ENCODE data around the gene EIF4E2.

Gene EIF4E2

DNA sequence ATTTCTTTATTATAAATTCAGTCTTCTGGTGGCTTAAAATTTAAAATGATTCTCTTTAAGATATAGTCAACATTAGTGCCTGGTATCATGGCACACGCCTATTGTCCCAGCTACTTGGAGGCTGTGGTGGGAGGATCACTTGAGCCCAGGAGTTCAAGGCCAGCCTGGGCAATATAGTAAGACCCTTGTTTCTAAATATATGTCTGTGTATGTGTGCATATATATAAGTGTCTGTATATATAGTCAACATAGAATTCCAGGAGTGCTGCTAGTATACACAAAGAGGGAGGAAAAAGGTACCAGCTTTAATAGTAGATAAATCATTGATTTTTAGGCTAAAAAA, 24.9 kb downstream of the EIF4E2 start:
- Histone ChIP-seq H3K9me3 (ENCODE audit: insufficient read depth, low read depth, low read length) (no peaks in the 10 kb centered on the region), H3K4me1 (ENCODE audit: insufficient read depth, low read length) (no peaks in the 10 kb centered on the region), H3K27me3 (ENCODE audit: insufficient read depth, low read length) (no peaks in the 10 kb centered on the region), H3K27ac (ENCODE audit: low read length) (no peak overlapping the region), H3K9ac (ENCODE audit: low read depth, low read length) (no peak overlapping the region), H3K36me3 (ENCODE audit: insufficient read depth, low read depth, low read length) (peaks cover 65% of the 10 kb centered on the region), H3K4me3 (ENCODE audit: low read length) (no peak overlapping the region)

DNA sequence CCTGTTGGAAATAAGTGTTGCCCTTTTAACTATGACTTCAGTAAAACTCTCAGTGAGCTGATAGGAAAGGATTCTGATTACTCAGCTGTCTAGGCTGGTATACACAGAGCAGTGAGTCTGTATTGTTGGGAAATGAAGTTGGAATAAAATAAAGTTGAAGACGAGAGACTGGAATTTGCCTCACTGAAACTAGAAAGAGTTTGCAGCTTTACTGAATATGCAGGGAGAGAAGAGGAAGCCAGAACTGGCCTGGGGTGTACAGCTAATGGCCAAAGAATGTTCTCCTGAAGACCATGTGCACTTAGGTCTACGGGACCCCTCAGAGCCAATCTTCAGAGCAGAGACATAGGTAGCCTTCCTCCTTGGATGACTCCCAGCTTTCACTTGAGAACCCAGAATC, 26.5 kb downstream of the EIF4E2 start:
- H3K9me3 ChIP-seq (ENCODE audit: insufficient read depth, low read depth, low read length), result no peaks in the 10 kb centered on the region
- H3K36me3 ChIP-seq (ENCODE audit: insufficient read depth, low read depth, low read length), result peaks cover 67% of the 10 kb centered on the region
- H3K27ac ChIP-seq (ENCODE audit: low read length), result no peak overlapping the region
- no peaks in the 10 kb centered on the region for H3K4me1 ChIP-seq (ENCODE audit: insufficient read depth, low read length)
- H3K9ac ChIP-seq (ENCODE audit: low read depth, low read length), result no peak overlapping the region
- H3K27me3 ChIP-seq (ENCODE audit: insufficient read depth, low read length), result no peaks in the 10 kb centered on the region
- H3K4me3 ChIP-seq (ENCODE audit: low read length), result no peak overlapping the region

DNA sequence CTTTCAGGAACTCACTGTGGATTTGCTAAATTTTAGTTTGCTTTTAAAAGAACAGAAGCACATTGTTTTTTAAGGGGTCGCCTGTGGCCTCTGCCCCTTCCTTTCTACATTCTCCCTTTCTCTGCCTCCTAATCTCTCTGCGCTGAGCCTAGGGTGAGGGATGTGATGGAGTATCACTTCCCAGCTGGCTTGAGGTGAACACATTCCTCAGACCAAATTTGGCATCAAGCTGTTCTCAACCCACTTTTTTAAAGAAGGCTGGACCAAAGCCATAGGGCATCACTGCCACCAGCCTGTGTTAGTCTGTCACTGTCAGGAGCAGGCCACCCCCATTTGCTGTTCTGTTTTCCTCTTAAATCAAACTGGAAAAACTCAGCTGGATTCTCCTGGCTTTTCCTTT, 27.4 kb downstream of the EIF4E2 start:
- Histone ChIP-seq H3K27ac (ENCODE audit: low read length) (no peak overlapping the region), H3K27me3 (ENCODE audit: insufficient read depth, low read length) (no peaks in the 10 kb centered on the region), H3K4me3 (ENCODE audit: low read length) (no peak overlapping the region), H3K4me1 (ENCODE audit: insufficient read depth, low read length) (no peaks in the 10 kb centered on the region), H3K9me3 (ENCODE audit: insufficient read depth, low read depth, low read length) (no peaks in the 10 kb centered on the region), H3K36me3 (ENCODE audit: insufficient read depth, low read depth, low read length) (peaks cover 69% of the 10 kb centered on the region), H3K9ac (ENCODE audit: low read depth, low read length) (no peak overlapping the region)

DNA sequence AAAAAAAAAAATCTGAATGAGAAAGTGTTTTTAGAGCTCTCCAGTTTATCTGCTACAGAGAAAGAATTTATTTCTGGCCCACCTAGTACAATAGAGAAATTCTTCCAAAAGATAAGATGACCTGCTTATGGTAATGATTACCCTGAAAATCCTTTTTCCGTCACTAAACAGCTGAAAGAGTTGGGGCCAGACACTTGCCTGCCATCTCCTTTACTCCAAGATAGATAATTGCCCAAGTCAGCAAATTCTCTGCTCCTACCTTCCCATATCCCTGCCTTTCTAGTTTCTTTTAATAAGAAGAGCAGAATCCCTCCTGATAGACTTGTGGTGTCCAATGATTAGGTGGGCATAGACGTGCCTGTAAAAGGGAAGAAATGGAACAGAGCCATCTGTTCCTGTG, 28.1 kb downstream of the EIF4E2 start:
- Histone ChIP-seq H3K4me3 (ENCODE audit: low read length) (no peak overlapping the region), H3K4me1 (ENCODE audit: insufficient read depth, low read length) (no peaks in the 10 kb centered on the region), H3K27me3 (ENCODE audit: insufficient read depth, low read length) (no peaks in the 10 kb centered on the region), H3K9me3 (ENCODE audit: insufficient read depth, low read depth, low read length) (no peaks in the 10 kb centered on the region), H3K27ac (ENCODE audit: low read length) (no peak overlapping the region), H3K36me3 (ENCODE audit: insufficient read depth, low read depth, low read length) (peaks cover 69% of the 10 kb centered on the region), H3K9ac (ENCODE audit: low read depth, low read length) (no peak overlapping the region)

DNA sequence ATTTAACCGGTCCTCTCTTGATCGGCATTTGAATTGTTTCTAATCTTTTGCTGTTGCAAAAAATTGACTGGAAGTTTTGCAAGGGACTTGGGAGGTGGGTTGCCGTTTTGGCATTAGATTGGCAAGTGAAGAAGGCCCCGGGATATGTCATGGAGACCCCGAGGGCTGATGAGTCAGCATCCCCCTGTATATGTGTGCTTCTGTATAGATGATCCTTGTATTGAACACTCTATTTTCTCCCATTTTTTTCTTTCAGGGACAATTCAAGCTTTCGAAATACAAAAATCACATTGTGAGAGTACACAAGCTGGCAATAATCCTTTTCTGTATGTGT, 30.1 kb downstream of the EIF4E2 start:
- Histone ChIP-seq H3K4me3 (ENCODE audit: low read length) (no peak overlapping the region), H3K4me1 (ENCODE audit: insufficient read depth, low read length) (no peaks in the 10 kb centered on the region), H3K9ac (ENCODE audit: low read depth, low read length) (no peak overlapping the region), H3K27me3 (ENCODE audit: insufficient read depth, low read length) (no peaks in the 10 kb centered on the region), H3K9me3 (ENCODE audit: insufficient read depth, low read depth, low read length) (no peaks in the 10 kb centered on the region), H3K36me3 (ENCODE audit: insufficient read depth, low read depth, low read length) (peaks cover 54% of the 10 kb centered on the region), H3K27ac (ENCODE audit: low read length) (no peak overlapping the region)

DNA sequence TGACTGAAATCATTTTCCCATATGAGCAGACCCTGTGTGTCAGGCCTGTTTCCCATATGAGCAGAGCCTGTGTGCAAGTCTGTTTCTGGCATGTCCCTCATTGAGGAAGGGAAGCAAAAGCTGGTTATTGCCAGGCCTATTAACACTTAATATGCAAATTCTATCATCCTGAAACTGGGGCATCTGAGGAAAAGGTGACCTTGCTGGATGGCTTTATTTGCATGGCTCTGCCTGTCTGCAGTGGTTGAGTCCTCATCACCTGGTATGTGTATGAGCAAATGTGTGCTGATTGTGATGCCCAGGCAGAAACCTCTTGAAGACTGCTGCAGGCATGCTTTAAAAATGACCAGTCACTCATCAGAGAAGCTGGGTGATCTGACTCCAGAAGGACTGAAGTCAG, 31.2 kb downstream of the EIF4E2 start:
- no peak overlapping the region for H3K27ac ChIP-seq (ENCODE audit: low read length)
- no peaks in the 10 kb centered on the region for H3K27me3 ChIP-seq (ENCODE audit: insufficient read depth, low read length)
- peaks cover 48% of the 10 kb centered on the region for H3K36me3 ChIP-seq (ENCODE audit: insufficient read depth, low read depth, low read length)
- H3K4me3 ChIP-seq (ENCODE audit: low read length), result no peak overlapping the region
- no peaks in the 10 kb centered on the region for H3K4me1 ChIP-seq (ENCODE audit: insufficient read depth, low read length)
- H3K9ac ChIP-seq (ENCODE audit: low read depth, low read length), result no peak overlapping the region
- no peaks in the 10 kb centered on the region for H3K9me3 ChIP-seq (ENCODE audit: insufficient read depth, low read depth, low read length)

DNA sequence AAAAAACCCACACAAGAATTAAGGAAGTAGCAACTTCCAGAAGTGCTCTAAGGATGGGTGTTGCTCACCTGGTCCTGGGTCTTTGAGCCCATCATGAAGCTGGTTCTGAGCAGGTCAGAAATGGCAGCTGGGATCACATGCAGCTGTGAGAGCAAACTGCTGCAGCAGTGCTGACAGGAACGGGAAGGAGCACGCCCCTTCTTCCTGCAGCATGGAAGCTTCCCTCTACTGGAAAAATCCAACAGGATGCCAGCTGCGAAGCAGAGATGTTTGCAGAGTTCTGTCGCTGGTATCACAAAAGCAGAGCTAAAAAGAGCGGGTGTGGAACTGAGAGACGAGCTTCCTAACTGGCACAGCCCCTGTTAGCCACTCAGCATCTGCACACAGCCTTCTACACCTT, 33.7 kb downstream of the EIF4E2 start:
- H3K36me3 ChIP-seq (ENCODE audit: insufficient read depth, low read depth, low read length), result peaks cover 37% of the 10 kb centered on the region
- no peak overlapping the region for H3K9ac ChIP-seq (ENCODE audit: low read depth, low read length)
- H3K9me3 ChIP-seq (ENCODE audit: insufficient read depth, low read depth, low read length), result no peaks in the 10 kb centered on the region
- H3K4me3 ChIP-seq (ENCODE audit: low read length), result no peak overlapping the region
- H3K27ac ChIP-seq (ENCODE audit: low read length), result no peak overlapping the region
- H3K4me1 ChIP-seq (ENCODE audit: insufficient read depth, low read length), result no peaks in the 10 kb centered on the region
- no peaks in the 10 kb centered on the region for H3K27me3 ChIP-seq (ENCODE audit: insufficient read depth, low read length)

DNA sequence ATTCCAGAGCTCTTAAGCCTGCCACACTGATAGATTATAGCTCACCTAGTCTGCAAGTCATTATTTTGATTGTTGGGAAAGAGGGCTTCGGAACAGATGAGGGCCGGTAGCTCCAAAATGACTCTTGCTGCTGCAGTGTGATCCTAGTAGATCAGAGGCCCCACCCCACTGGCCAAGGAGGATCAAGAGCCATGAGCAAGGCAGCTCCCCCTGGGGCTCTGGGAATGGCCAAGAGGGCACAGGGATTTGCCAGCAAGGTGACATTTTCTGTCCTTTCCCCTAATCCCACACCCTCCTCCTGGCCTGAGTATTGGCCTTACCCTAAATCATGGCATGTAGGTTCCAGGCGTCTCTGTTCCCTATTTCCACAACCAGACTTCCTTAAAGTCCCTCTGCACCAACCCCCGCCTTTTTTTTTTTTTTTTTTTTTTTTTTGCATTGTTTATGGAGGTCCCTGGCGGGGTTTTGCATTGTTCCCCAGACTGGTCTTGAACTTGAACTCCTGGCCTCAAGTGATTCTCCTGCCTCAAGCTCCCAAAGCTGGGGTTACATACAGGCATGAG, 36.5 kb downstream of the EIF4E2 start:
- Histone ChIP-seq H3K4me1 (ENCODE audit: insufficient read depth, low read length) (no peaks in the 10 kb centered on the region; the same call in 1 of the 2 replicates), H3K4me3 (ENCODE audit: low read length) (no peak overlapping the region), H3K36me3 (ENCODE audit: insufficient read depth, low read depth, low read length) (peaks cover 19% of the 10 kb centered on the region), H3K27ac (ENCODE audit: low read length) (no peak overlapping the region), H3K9ac (ENCODE audit: low read depth, low read length) (no peak overlapping the region), H3K27me3 (ENCODE audit: insufficient read depth, low read length) (no peaks in the 10 kb centered on the region), H3K9me3 (ENCODE audit: insufficient read depth, low read depth, low read length) (no peaks in the 10 kb centered on the region)

DNA sequence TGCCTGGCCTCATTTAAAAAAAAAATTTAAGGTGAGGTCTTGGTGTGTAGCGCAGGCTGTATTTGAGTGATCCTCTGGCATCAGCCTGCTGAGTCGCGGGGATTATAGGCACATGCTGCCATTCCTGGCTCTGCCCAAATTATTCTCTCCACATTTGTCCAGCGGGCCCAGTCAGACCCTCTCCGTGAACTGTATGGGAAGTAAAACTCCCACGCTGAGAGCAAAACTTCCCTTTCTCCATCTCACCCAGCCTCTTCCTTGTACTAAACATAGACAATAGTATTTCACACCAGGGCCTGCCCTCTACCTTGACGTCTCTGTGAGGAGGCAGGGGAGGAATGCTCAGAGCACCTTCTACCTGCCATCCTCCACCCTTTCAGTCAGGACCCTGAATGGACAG, 37.0 kb downstream of the EIF4E2 start:
- Histone ChIP-seq H3K27ac (ENCODE audit: low read length) (no peak overlapping the region), H3K9me3 (ENCODE audit: insufficient read depth, low read depth, low read length) (no peaks in the 10 kb centered on the region), H3K4me3 (ENCODE audit: low read length) (no peak overlapping the region), H3K4me1 (ENCODE audit: insufficient read depth, low read length) (no peaks in the 10 kb centered on the region; the same call in 1 of the 2 replicates), H3K9ac (ENCODE audit: low read depth, low read length) (no peak overlapping the region), H3K36me3 (ENCODE audit: insufficient read depth, low read depth, low read length) (peaks cover 14% of the 10 kb centered on the region), H3K27me3 (ENCODE audit: insufficient read depth, low read length) (no peaks in the 10 kb centered on the region)

DNA sequence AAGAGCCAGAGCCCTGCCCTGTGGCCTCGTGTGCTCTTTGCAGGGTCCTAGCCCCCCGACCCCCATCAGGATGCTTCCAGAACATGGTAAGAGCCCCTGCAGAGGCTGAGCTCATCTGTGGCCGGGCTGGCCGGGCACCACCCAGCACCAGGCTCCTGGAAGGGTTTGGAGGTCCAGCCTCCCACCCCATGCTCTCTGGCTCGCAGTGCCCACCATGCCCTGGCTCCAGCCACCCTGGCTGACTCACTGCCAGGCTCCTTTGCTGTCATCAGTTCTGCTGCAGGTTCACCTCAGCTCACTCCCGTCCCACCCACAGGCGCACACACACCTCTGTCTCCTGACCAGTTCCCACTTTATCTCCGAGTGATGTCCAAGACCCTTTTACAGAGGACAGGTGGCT, 37.5 kb downstream of the EIF4E2 start:
- Histone ChIP-seq H3K36me3 (ENCODE audit: insufficient read depth, low read depth, low read length) (peaks cover 9% of the 10 kb centered on the region; the same call in 1 of the 2 replicates), H3K4me3 (ENCODE audit: low read length) (no peak overlapping the region), H3K27me3 (ENCODE audit: insufficient read depth, low read length) (no peaks in the 10 kb centered on the region), H3K9me3 (ENCODE audit: insufficient read depth, low read depth, low read length) (no peaks in the 10 kb centered on the region), H3K9ac (ENCODE audit: low read depth, low read length) (no peak overlapping the region), H3K27ac (ENCODE audit: low read length) (no peak overlapping the region), H3K4me1 (ENCODE audit: insufficient read depth, low read length) (no peaks in the 10 kb centered on the region; the same call in 1 of the 2 replicates)

DNA sequence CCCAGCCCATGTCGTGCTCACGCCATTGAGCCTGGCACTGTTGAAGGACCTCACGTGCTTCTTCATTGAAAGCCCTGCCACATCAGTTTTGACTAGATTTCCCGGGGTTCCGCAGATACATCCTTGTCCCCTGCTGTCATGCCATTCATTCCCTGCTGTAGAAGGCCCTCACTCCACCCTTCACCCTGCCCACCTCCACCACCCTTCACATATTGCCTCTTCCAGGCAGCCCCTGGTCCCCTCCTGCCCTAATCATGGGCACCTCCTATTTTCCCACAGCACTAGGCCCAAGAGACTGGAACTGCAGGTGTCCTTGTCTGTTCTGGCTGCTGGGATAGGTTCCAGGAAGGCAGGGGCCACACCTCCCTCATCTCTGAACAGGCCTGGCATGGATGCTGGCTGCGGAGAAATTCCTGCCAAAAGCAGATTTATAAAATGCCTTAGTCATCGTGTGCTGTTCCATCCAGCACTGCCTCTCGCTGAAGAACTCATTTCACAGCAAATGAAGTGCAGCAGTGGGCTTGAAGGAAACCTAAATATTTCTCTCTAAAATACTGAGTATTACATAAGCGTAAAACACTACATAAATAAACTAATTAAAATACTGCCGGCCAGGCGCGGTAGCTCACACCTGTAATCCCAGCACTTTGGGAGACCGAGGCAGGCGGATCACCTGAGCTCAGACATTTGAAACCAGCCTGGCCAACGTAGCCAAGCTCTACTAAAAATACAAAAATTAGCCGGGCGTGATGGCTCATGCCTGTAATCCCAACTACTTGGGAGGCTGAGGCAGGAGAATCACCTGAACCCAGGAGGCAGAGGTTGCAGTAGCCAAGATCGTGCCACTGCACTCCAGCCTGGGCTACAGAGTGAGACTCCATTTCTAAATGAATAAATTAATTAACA, 38.4 kb downstream of the EIF4E2 start:
- Histone ChIP-seq H3K36me3 (ENCODE audit: insufficient read depth, low read depth, low read length) (peaks cover under 1% of the 10 kb centered on the region; the same call in 1 of the 2 replicates), H3K9ac (ENCODE audit: low read depth, low read length) (no peak overlapping the region), H3K27ac (ENCODE audit: low read length) (no peak overlapping the region), H3K9me3 (ENCODE audit: insufficient read depth, low read depth, low read length) (no peaks in the 10 kb centered on the region), H3K4me1 (ENCODE audit: insufficient read depth, low read length) (no peaks in the 10 kb centered on the region; the same call in 1 of the 2 replicates), H3K27me3 (ENCODE audit: insufficient read depth, low read length) (no peaks in the 10 kb centered on the region), H3K4me3 (ENCODE audit: low read length) (no peak overlapping the region)

DNA sequence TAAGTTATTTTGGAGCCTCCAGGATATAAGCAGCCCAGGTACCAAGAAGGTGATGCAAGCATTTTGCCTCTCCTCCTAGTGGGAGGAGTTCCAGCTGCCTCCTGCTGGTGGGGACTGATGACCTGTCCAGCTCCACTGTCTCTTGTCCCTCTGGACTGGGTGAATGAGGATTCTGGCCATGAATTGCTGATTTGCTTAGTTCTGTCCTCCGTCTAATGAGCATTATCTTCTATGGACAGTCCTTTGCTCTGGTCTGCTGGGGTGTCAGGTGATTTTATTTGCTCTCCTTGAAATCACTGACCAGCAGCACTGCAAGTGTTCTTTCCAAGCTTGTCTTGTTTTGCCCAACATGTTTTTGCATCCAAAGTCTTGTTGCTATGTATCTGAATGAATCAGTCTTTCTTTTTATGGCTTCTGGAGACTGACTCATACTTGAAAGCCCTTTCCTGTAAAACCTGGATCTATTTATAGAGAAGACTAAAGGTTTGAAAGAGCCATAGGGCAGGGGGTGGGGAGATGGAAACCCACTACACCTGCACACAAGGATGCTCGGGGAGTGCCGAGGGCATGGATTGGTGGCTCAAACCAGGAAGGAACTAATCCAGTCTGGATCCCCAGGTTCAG, 42.4 kb downstream of the EIF4E2 start:
- Histone ChIP-seq H3K27me3 (ENCODE audit: insufficient read depth, low read length) (no peaks in the 10 kb centered on the region), H3K4me3 (ENCODE audit: low read length) (no peak overlapping the region), H3K9ac (ENCODE audit: low read depth, low read length) (no peak overlapping the region), H3K9me3 (ENCODE audit: insufficient read depth, low read depth, low read length) (no peaks in the 10 kb centered on the region), H3K36me3 (ENCODE audit: insufficient read depth, low read depth, low read length) (no peaks in the 10 kb centered on the region), H3K27ac (ENCODE audit: low read length) (no peak overlapping the region), H3K4me1 (ENCODE audit: insufficient read depth, low read length) (no peaks in the 10 kb centered on the region; the same call in 1 of the 2 replicates)

Measured in iPS-20b (cell line).